Measurements from ENCODE around the gene SLC35A3. TPM values are rescaled to one million over a fixed set of nuclear protein-coding genes. Genes with fewer than 3 reads are reported as not detected.
A peak's percentile ranks its signal among the peaks of the same experiment; 100 is the strongest.
"Not testable (repeated sequence)": the region's sequence is repeated elsewhere in the genome, so short reads cannot be mapped to it uniquely, and the experiment has no call there.

SLC35A3 gene
- total and polyA plus RNA-seq, 2 experiments from 2014 or later: 7.7 to 7.8 TPM

DNA sequence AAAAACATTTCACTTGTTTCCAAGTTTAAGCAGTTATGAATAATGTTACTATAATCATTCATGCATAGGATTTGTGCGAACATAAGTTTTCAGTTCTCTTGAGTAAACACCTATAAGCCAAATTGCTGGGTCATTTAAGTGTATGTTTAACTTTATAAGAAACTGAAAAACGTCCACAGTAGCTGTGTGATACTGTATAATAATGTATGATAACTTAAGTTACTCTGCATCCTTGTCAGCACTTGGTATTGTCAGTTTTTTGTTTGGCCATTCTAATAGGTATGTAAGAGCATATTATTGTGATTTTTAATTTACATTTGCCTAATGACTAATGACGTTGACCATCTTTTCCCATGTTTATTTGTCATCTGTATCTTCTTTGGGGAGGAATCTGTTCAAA, 14.4 kb upstream of the SLC35A3 start:
- Histone ChIP-seq H3K4me3 (no peak overlapping the region), H3K27ac (no peak overlapping the region), H3K36me3 (no peaks in the 10 kb centered on the region), H3K4me1 (ENCODE audit: low read depth) (no peaks in the 10 kb centered on the region), H3K9me3 (ENCODE audit: low read depth) (no peaks in the 10 kb centered on the region), H3K27me3 (no peaks in the 10 kb centered on the region)
- no peak for DNase-seq (ENCODE audit: low read depth in 1 of 2, low spot score in 1 of 2)
- TF ChIP-seq CTCF (IDR thresholded peaks at IDR 0.05; ENCODE audit: low read depth, low read length): no peak

- Histone ChIP-seq H3K27ac (no peak overlapping the region), H3K27me3 (no peaks in the 10 kb centered on the region), H3K36me3 (no peaks in the 10 kb centered on the region), H3K4me3 (no peak overlapping the region), H3K4me1 (ENCODE audit: low read depth) (no peaks in the 10 kb centered on the region), H3K9me3 (ENCODE audit: low read depth) (no peaks in the 10 kb centered on the region)
- DNase-seq (ENCODE audit: low read depth in 1 of 2, low spot score in 1 of 2): peak in 1 of 2 donors; percentile 65
- TF ChIP-seq CTCF (IDR thresholded peaks at IDR 0.05; ENCODE audit: low read depth, low read length): peak; percentile 17
Measured at GRCh38 chr1:99956755-99957154, 13.0 kb upstream of the SLC35A3 start.

DNA sequence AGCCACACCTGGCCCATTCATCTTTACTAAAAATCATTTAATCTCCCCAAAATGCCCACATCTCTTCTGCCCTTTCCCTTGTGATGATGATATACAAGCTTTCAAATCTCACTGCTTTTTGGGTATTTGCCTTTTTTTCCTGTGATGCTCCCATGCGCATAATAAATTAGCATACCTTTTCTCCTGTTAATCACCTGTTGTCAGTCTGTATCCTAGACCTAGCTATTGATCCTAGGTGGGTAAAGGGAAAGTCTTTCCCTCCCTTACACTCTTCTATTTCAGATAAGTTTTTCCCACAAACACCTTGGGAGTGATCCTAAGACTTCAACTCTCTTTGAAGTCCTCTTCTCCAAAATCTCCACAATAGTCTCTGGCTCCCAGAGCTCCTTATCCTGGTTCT, 12.0 kb upstream of the SLC35A3 start:
- DNase-seq (ENCODE audit: low read depth in 1 of 2, low spot score in 1 of 2): no peak
- no peak for TF ChIP-seq CTCF (IDR thresholded peaks at IDR 0.05; ENCODE audit: low read depth, low read length)
- Histone ChIP-seq H3K27ac (no peak overlapping the region), H3K4me3 (no peak overlapping the region), H3K27me3 (no peaks in the 10 kb centered on the region), H3K9me3 (ENCODE audit: low read depth) (no peaks in the 10 kb centered on the region), H3K4me1 (ENCODE audit: low read depth) (no peaks in the 10 kb centered on the region), H3K36me3 (no peaks in the 10 kb centered on the region)

GRCh38 chr1:99959189-99959705, 10.5 kb upstream of the SLC35A3 start:
- not testable (repeated sequence) for H3K27ac ChIP-seq; H3K9me3 ChIP-seq (ENCODE audit: low read depth); DNase-seq (ENCODE audit: low read depth in 1 of 2, low spot score in 1 of 2)

DNA sequence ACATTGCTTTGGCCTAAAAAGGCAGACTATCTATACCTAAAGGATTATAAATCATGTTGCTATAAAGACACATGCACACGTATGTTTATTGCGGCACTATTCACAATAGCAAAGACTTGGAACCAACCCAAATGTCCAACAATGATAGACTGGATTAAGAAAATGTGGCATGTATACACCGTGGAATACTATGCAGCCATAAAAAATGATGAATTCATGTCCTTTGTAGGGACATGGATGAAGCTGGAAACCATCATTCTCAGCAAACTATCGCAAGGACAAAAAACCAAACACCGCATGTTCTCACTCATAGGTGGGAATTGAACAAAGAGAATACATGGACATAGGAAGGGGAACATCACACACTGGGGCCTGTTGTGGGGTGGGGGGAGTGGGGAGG, 9.5 kb upstream of the SLC35A3 start:
- H3K27me3 ChIP-seq; H3K9me3 ChIP-seq (ENCODE audit: low read depth); H3K4me1 ChIP-seq (ENCODE audit: low read depth); H3K36me3 ChIP-seq; H3K27ac ChIP-seq; H3K4me3 ChIP-seq; DNase-seq (ENCODE audit: low read depth in 1 of 2, low spot score in 1 of 2): not testable (repeated sequence)

More at GRCh38 chr1:99959189-99959705, 10.5 kb upstream of the SLC35A3 start:
- H3K4me3 ChIP-seq; H3K36me3 ChIP-seq; H3K4me1 ChIP-seq (ENCODE audit: low read depth); H3K27me3 ChIP-seq: not testable (repeated sequence)

- no peak for TF ChIP-seq CTCF (IDR thresholded peaks at IDR 0.05; ENCODE audit: low read depth, low read length)
- peak in 1 of 2 donors; percentile 29 for DNase-seq (ENCODE audit: low read depth in 1 of 2, low spot score in 1 of 2)
- no peak overlapping the region for H3K4me3 ChIP-seq
- H3K4me1 ChIP-seq (ENCODE audit: low read depth): no peaks in the 10 kb centered on the region
- no peaks in the 10 kb centered on the region for H3K27me3 ChIP-seq
- no peak overlapping the region for H3K27ac ChIP-seq
- H3K9me3 ChIP-seq (ENCODE audit: low read depth): no peaks in the 10 kb centered on the region
- H3K36me3 ChIP-seq: no peaks in the 10 kb centered on the region
Measured at GRCh38 chr1:99963041-99963795, 6.6 kb upstream of the SLC35A3 start.

All from cardiac muscle cell (in vitro differentiated cells and primary cell).